ENCODE data around the gene STAT6.
"Not testable (repeated sequence)": the region's sequence is repeated elsewhere in the genome, so short reads cannot be mapped to it uniquely, and the experiment has no call there.

Gene STAT6

GRCh38 chr12:57087010-57087690 is 24.0 kb downstream of the STAT6 start:
- no peak for DNase-seq (ENCODE audit: low read depth)

GRCh38 chr12:57086493-57087009 is 24.6 kb downstream of the STAT6 start:
- DNase-seq (ENCODE audit: low read depth), result no peak

DNA sequence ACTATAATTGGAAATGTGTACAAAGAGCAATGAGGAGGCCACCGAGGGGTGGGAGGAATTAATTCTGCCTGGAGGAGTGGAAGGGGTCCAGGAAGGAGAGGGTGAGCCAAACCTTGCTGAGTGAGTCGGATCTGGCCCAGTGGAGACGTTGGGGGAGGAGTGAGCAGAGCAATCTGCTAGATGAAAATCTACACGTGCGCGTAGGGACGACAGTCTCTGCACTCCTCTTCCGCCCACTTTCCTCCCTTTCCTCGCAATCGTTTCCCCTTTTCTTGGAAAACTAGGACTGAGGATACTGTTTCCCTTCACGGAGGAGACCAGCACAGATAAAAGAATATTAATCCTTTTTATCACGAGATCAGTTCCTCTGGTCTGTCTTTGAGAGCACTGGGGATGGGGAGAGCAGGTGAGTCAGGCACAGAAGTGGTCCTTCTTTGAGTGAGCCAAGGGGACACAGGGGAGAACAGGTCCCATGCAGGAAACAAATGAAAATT is 25.1 kb downstream of the STAT6 start:
- DNase-seq (ENCODE audit: low read depth), result no peak

DNA sequence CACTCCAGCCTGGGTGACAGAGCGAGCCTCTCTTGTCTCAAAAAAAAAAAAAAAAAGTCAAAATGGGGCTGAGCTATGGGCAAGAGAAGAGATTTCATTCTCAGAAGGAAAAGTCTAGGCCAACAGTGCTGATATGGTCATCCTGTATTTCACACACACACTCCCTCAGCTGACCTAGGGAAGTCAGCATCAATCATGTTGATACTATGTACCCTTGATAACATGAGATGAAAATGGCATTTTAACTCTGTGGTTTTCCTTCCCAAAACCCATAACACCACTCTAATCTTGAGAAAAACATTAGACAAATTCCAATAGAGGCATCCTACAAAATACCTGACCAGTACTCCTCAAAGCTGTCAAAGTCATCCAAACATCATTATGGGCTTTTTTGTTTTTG is 30.3 kb downstream of the STAT6 start:
- DNase-seq (ENCODE audit: low read depth), result no peak

DNA sequence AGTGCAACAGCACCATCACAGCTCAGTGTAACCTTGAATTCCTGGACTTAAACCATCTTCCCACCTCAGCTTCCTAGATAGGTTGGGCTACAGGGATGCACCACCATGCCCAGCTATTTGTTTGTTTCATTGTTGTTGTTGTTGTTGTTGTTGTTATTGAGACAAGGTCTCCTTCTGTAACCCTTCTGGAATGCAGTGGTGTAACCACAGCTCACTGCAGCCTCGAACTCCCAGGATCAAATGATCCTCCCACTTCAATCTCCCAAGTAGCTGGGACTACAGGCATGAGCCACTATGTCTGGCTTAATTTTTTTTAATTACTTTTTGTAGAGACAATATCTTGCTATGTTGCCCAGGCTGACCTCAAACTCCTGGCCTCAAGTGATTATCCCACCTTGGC is 31.3 kb downstream of the STAT6 start:
- no peak for DNase-seq (ENCODE audit: low read depth)

- peak; percentile 100 for DNase-seq (ENCODE audit: low read depth)
These were observed 32.4 kb downstream of the STAT6 start, which contains the start of gene NEMP1 for GRCh38 chr12:57078519-57079404. TSS of gene NEMP1 (minus strand) at chr12:57078791. CDS start at chr12:57078745, 46 bp downstream.

DNA sequence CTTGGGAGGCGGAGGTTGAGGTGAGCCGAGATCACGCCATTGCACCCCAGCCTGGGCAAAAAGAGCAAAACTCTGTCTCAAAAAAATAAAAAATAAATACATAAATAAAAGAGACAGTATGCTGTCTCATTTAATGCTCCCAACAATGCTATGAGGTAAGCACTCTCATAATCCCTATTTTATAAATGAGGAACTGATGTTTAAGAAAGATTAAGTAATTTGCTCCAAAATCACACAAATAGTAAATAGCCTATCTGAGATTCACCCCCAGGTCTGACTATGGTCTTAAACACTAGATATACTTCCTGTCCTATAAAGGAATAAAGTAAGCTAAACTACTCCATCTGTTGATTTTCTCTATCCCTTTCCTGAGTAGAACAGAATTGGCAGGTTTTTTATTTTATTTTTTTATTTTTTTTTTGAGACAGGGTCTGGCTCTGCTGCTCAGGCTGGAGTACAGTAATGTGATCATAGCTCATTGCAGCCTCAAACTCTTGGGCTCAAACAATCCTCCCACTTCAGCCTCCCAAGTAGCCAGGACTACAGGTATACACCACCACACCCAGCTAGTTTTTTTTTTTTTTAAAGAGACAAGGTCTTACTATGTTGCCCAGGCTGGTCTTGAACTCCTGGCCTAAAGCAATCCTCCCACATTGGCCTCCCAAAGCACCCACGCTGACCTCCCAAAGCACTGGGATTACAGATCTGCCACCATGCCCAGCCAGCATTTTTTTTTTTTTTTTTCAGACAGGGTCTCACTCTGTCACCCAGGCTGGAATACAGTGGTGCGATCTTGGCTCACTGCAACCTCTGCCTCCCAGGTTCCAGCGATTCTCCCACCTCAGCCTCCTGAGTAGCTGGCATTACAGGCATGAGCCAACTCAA is 37.4 kb downstream of the STAT6 start:
- not testable (repeated sequence) for DNase-seq (ENCODE audit: low read depth)

DNA sequence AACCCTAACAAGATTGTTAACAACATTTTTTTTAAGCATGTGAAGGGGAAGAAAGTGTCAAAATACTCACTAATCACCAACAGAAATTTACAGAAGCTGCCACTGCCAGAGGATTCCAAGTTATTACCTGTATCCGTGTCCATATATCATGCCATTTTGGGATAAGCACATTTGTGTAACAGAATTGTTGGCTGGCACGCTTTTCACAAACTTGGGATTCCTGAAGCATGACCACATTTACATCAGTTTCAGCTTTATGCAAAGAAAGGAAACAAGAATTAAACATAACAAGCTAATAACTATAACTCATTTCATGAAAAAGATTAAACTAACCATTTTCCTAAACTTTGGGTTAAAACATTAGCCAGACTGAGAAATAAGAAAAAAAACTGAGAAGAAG is 38.5 kb downstream of the STAT6 start:
- DNase-seq (ENCODE audit: low read depth), result no peak

DNA sequence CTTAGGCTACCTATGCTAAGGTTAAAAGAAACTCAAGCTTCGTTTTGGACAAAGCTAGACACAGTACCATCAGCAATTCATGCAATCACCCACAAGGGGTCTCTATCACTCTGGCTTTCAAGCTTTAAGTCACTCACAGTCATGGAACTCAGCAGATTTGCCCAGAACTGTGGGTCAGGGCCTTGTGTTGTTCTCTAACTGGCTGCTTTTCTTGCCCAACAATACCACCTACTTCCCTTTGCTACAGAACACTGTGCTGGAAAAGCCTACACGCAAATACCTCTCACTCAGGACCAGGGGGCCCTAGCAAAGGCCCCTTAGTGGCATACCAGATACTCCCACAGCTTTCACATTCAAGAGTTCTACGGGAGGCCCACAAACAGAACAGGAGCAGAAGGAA is 41.6 kb downstream of the STAT6 start:
- DNase-seq (ENCODE audit: low read depth), result no peak

GRCh38 chr12:57066245-57066644 is 44.9 kb downstream of the STAT6 start:
- no peak for DNase-seq (ENCODE audit: low read depth)

GRCh38 chr12:57063991-57064685 is 47.0 kb downstream of the STAT6 start:
- DNase-seq (ENCODE audit: low read depth), result no peak

DNA sequence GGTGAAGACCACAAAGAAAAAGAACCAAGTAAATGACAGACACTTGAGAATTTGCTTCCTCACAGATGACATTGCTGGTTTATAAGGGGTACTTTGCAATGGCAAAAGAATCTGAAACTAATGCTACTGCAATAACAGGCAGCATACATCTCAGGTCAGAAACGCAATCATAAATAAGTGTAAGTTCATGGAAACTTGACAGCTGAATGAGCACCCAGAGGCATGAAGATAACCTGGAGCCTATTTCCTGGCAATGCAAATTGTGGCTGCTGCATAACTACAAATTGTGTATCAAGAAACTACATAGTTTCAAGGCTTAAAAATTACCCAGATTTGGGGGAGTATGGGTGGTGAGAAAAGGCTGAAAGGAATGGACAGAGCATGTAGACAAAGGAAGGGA is 52.7 kb downstream of the STAT6 start:
- DNase-seq (ENCODE audit: low read depth), result no peak

- no peak for DNase-seq (ENCODE audit: low read depth)
These were observed 54.0 kb downstream of the STAT6 start for GRCh38 chr12:57057067-57057751.

- DNase-seq (ENCODE audit: low read depth), result no peak
These were observed 55.3 kb downstream of the STAT6 start for GRCh38 chr12:57055824-57056223.

DNA sequence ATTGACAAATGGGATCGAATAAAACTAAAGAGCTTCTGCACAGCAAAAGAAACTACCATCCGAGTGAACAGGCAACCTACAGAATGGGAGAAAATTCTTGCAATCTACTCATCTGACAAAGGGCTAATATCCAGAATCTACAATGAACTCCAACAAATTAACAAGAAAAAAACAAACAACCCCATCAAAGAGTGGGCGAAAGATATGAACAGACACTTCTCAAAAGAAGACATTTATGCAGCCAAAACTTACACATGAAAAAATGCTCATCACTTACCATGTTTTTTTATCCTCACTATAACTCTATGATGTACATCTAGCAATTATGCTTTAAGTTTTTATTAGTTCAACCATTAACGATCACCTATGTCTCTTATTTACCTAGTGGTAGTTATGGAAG is 57.3 kb downstream of the STAT6 start:
- DNase-seq (ENCODE audit: low read depth), result not testable (repeated sequence)

DNA sequence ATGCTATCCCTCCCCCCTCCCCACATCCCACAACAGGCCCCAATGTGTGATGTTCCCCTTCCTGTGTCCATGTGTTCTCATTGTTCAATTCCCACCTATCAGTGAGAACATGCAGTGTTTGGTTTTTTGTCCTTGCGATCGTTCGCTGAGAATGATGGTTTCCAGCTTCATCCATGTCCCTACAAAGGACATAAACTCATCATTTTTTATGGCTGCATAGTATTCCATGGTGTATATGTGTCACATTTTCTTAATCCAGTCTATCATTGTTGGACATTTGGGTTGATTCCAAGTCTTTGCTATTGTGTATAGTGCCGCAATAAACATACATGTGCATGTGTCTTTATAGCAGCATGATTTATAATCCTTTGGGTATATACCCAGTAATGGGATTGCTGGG is 58.0 kb downstream of the STAT6 start:
- not testable (repeated sequence) for DNase-seq (ENCODE audit: low read depth)

GRCh38 chr12:57051011-57051410 is 60.2 kb downstream of the STAT6 start:
- no peak for DNase-seq (ENCODE audit: low read depth)

GRCh38 chr12:57049890-57050289 is 61.3 kb downstream of the STAT6 start, which contains the start of gene MYO1A:
TSS of gene MYO1A (minus strand) at chr12:57050129. CDS start at chr12:57048323, 1,806 bp downstream.
- no peak for DNase-seq (ENCODE audit: low read depth)

- no peak for DNase-seq (ENCODE audit: low read depth)
These were observed 62.1 kb downstream of the STAT6 start for GRCh38 chr12:57049119-57049446.

- DNase-seq (ENCODE audit: low read depth), result no peak
These were observed 62.6 kb downstream of the STAT6 start for GRCh38 chr12:57048423-57049118.
